GM12891 (cell line): ENCODE measurements around the gene SLC43A1.

Source experiments
- DNase-seq: peaks from one replicate; pipeline ENCODE4 v3.0.0; 2011; ENCODE audit warnings: low spot score; ENCODE audit not compliant: insufficient read length
- FAIRE-seq: peaks from 2 replicates; lab custom pipeline; 2011; peaks lifted over from hg19 to GRCh38; lab: Jason Lieb, UNC
- PAX5 ChIP-seq: IDR thresholded peaks from 2 replicates; pipeline ENCODE4 v1.6.1; 2011; ENCODE audit warnings: low read length, moderate library complexity, mild to moderate bottlenecking; ENCODE audit not compliant: insufficient read depth, severe bottlenecking
- POLR2A ChIP-seq: IDR thresholded peaks from 2 replicates; pipeline ENCODE4 v1.6.1; 2011; ENCODE audit warnings: low read depth, low read length, control low read depth
- POLR2AphosphoS5 ChIP-seq: IDR thresholded peaks from 2 replicates; pipeline ENCODE4 v1.6.1; 2011; ENCODE audit warnings: low read depth, low read length, control low read depth
- POU2F2 ChIP-seq: IDR thresholded peaks from 2 replicates; pipeline ENCODE4 v1.6.1; 2011; ENCODE audit warnings: low read depth, mild to moderate bottlenecking, control low read depth, low read length, moderate library complexity
- SPI1 ChIP-seq: IDR thresholded peaks from 2 replicates; pipeline ENCODE4 v1.6.1; 2011; ENCODE audit warnings: low read depth, low read length, control low read depth
- TAF1 ChIP-seq: IDR thresholded peaks from 2 replicates; pipeline ENCODE4 v1.6.1; 2011; ENCODE audit warnings: low read depth, low read length, control low read depth

Gene SLC43A1

DNA sequence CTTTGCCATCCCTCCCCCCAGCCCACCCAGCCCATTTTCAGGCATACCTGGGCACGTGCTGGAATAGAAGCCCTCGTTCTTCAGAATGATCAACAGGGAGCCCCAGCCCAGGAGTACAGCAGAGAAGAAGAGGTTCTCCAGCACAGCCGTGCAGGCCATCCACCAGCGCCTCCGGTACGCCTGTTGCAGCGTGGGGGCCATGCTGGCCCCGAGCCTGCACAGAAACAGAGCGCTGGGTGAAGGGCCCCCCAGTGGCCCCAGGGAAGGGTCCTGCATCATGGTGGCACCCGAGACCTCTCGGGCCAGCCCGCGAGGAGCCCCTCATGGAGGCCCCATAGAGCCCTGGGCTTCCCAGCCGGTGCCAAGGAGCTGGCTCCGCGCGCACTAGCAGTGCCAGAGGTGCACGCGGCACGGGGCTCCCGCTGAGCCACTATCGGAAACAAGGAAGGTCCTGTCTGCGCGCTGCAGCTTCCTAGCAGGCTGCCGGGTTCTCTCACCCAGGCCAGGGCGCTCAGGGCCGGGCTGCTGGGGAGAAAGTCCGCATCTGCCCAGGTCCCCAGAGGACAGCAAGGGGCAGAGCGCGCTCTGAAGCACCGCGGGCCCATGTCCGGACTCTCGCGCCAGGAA lies 1.5 kb downstream of the SLC43A1 start:
- TF ChIP-seq SPI1 = no peak
- no peak for TF ChIP-seq POLR2AphosphoS5
- 0 out of 2 replicates have a peak, but pooled peaks have one; percentile 15 for TF ChIP-seq TAF1
- no peak for DNase-seq
- FAIRE-seq = peak; percentile 76

DNA sequence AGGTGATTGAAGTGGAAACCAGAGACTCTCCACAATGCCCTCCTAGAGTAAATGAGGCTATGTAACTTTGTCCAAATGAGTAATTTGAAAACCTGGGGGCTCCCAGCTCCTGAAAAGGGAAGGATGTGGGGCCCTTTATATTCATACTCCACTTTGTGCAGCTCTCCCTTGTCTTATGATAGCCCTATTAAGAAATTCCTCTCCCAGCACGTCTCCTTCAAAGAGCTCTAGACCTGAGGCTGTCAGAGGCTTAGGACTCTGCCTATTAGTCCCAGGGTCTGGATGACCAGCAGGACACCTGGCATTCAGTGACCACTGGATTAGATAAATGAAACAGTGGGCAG lies 2.1 kb downstream of the SLC43A1 start:
- FAIRE-seq (no peak), DNase-seq (no peak)
- TF ChIP-seq POU2F2 (no peak), POLR2AphosphoS5 (no peak), POLR2A (no peak), TAF1 (no peak), PAX5 (no peak), SPI1 (no peak)

DNA sequence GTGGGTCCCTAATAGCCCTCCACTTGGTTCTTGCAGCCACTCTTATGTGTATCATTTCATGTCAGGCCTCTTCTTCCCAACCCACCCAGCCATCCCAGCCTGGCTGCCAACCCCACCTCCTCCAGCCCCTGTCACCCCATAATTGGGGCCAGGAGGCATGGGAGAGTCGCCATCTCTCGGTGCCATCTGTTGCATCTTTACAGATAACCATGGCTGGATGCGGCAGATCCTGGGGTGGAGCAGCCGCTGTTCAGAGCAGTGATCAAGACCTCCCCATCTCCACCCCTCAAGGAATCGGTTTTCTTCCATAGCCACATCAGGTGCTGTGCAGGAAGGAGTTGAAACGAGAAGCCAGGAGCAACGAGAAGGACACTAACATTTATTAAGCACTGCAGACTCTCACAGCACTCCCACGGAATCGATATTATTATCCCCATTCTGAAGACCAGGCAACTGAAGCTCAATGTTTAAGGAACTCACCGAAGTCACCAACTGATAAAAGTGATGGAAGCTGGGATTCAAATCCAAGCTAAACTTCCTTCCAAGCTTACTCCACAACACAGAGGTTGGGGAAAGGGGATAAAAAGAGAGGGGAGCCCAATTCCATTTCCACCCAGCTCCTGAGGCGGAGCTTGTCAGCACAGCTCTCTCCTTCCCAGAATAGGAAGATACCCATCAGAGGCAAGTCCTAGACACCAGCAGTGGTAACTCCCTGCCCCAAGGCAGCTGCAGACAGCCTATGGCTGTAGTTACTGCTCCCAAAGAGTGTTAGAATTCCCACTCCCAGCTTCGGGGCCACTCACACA lies 2.7 kb downstream of the SLC43A1 start:
- TF ChIP-seq PAX5 = no peak
- TF ChIP-seq POU2F2 = no peak
- TF ChIP-seq TAF1 = no peak
- no peak for TF ChIP-seq SPI1

DNA sequence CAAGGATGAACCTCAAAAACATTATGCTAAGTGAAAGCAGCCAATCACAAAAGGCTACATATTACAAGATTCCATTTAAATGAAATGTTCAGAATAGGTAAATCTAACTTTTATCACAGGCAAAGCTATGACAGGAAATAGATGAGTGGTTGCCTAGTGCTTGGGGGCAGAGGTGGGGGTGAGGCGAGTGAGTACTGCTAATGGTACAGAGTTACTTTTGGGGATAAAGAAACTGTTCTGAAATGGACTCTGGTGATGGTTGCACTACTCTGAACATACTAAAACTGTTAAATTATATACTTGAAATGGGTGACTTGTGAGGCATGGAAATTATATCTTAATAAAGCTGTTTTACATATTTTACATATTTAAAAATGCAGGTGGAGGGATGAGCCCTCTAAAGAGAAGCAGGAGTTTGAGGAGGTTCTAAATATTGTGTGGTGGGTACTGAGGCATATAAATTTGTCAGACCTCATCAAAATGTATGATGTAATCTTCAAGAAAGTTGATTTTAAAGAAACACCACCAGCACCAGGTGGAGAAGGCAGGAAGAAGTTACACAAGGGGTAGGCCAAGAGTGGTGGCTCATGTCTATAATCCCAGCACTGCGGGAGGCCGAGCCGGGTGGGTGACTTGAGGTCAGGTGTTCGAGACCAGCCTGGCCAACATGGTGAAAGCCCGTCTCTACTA lies 3.6 kb downstream of the SLC43A1 start:
- TF ChIP-seq POLR2AphosphoS5 = no peak
- no peak for TF ChIP-seq POU2F2
- no peak for TF ChIP-seq PAX5
- no peak for TF ChIP-seq SPI1
- TF ChIP-seq POLR2A = no peak
- TF ChIP-seq TAF1 = no peak
- DNase-seq (no peak), FAIRE-seq (no peak)

More for the DNA sequence above, 2.7 kb downstream of the SLC43A1 start:
- DNase-seq = no peak
- no peak for FAIRE-seq

DNA sequence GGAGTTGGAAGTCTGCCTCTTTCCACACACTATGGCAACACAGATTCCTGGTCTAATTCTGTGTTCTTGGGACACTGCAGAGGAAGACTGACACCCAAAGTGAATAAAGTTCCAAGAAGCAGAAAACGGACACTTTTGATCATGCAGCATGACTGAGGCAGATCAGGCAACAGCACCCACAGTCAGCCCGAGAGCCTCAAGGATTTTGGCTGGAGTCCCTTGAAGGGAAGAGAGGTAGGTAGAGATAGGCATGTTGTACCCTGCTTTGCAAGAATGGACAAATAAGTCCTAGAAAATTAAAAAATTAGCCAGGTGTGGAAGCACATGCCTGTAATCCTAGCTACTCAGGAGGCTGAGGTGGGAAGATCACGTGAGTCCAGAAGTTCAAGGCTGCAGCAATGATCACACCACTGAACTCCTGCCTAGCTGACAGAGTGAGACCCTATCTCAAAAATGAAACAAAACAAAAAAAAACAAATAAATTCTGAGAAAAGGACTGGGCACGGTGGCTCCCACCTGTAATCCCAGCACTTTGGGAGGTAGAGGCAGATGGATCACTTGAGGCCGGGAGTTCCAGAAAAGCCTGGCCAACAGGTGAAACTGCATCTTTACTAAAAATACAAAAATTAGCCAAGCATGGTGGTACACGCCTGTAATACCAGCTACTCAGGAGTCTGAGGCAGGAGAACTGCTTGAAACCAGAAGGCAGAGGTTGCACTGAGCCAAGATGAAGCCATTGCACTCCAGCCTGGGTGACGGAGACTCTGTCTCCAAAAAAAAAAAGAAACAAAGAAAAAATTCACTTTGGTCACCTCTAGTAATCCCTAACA lies 6.9 kb downstream of the SLC43A1 start:
- TF ChIP-seq POLR2A = no peak
- no peak for TF ChIP-seq POLR2AphosphoS5
- no peak for TF ChIP-seq POU2F2
- TF ChIP-seq TAF1 = no peak
- TF ChIP-seq SPI1 = no peak
- TF ChIP-seq PAX5 = no peak
- no peak for DNase-seq
- FAIRE-seq = no peak

DNA sequence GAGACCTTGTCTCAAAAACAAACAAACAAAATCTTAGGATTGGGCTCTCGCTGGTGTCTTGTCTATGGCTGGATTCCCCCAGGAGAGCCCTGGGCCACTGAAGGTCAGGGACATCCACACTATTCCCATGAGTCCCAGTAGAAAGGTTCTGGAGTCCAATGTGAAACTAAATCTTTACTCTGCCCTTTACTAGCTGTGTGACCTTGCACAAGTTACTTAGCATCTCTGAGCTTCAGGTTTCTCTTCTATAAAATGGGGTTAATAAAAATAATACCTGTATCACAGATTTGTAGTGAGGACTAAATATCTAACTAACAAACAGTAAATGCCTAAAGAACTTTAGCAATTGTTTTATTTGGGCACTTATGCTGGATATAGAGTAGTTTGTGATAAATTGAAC lies 9.0 kb downstream of the SLC43A1 start:
- DNase-seq = no peak
- no peak for TF ChIP-seq POU2F2
- no peak for TF ChIP-seq PAX5
- TF ChIP-seq POLR2A = no peak
- TF ChIP-seq SPI1 = no peak
- no peak for TF ChIP-seq TAF1
- TF ChIP-seq POLR2AphosphoS5 = no peak
- no peak for FAIRE-seq

DNA sequence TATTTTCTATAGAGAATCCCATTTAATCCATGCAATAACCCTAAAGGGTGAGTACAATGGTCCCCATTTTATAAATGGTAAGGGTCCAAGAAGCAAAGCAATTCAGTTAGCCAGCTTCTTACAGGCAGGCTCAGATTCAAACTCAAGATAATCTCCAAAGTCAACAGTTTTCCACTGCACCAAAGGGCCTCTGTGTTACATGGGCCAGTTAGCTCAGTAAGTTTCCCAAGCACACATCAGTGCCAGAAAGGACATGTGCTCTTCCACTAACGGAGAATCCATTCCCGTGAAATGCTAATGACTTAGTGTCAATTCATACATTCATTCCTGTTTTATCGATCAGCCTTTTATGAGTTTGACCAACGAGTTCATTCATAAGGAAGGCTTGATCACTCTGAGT lies 11.0 kb downstream of the SLC43A1 start:
- FAIRE-seq (no peak), DNase-seq (no peak)
- TF ChIP-seq TAF1 = no peak
- TF ChIP-seq POU2F2 = no peak
- TF ChIP-seq POLR2AphosphoS5 = no peak
- no peak for TF ChIP-seq PAX5
- TF ChIP-seq SPI1 = no peak
- TF ChIP-seq POLR2A = no peak

DNA sequence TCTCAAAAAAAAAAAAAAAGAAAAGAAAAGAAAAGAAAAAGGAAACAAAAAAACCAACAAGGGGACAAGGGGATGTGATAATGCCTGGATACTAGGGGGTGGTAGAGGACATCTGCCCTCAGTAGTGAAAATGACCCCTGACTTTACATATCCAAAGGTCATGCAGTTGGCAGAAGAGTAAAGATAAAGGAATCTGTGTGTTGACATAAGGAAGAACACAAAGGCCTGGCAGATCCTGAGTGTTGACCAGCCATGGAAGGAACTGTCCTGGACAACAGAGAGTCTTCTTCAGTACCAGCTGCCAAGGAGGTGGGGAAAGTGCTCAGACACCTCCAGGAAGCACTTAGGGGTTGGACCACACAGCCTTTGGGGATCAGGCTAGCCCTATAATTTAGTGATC lies 12.6 kb downstream of the SLC43A1 start:
- TF ChIP-seq PAX5 = no peak
- no peak for TF ChIP-seq SPI1
- no peak for TF ChIP-seq POLR2AphosphoS5
- no peak for TF ChIP-seq POLR2A
- no peak for TF ChIP-seq TAF1
- no peak for TF ChIP-seq POU2F2
- DNase-seq (no peak), FAIRE-seq (no peak)

DNA sequence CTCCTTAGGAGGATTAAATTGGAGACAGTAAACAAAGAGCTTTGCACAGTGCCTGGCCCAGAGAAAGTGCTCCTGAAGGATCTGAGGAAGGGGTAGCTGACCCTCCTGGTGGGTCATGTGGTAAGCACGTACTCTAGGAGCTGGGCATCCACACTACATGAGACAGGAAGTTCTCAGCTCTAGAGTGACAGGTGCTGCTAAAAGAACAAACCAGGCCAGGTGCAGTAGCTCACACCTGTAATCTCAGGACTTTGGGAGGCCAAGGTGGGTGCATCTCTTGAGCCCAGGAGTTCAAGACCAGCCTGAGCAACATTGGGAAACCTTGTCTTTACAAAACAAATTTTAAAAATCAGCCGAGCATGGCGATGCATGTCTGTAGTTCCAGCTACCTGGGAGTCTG lies 13.1 kb downstream of the SLC43A1 start:
- no peak for TF ChIP-seq POLR2AphosphoS5
- TF ChIP-seq TAF1 = no peak
- TF ChIP-seq SPI1 = no peak
- TF ChIP-seq POLR2A = no peak
- TF ChIP-seq POU2F2 = no peak
- no peak for TF ChIP-seq PAX5
- no peak for FAIRE-seq
- DNase-seq = no peak

DNA sequence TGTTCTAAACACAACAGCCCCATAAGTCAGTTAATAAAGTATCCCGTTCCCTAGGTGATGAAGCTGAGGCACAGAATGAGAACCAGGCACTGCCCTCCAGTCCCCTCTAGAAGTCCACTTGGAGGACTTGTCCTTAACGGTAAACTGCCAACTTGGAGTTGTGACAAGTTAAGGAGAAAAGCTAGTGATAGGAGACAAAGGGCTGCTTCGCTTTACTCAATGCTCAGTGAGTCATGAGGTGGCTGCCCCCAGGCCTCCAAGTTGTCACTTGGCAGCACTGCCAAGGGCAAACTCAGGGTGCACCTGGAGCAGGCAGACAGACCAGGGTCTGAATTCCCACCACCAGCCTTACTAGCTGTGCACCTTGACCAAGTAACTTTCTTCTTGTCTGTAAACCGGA lies 13.5 kb downstream of the SLC43A1 start:
- no peak for TF ChIP-seq POLR2A
- no peak for TF ChIP-seq TAF1
- TF ChIP-seq SPI1 = no peak
- TF ChIP-seq POU2F2 = no peak
- no peak for TF ChIP-seq PAX5
- no peak for TF ChIP-seq POLR2AphosphoS5
- FAIRE-seq = peak; percentile 9
- no peak for DNase-seq
